Superior temporal gyrus (tissue), 1 donor: ENCODE measurements around the gene ARL8B.

Source experiments
- DNase-seq: peaks from one replicate; pipeline ENCODE4 v3.0.0-alpha.2; 2016; ENCODE audit errors: extremely low spot score

The ARL8B gene

DNA sequence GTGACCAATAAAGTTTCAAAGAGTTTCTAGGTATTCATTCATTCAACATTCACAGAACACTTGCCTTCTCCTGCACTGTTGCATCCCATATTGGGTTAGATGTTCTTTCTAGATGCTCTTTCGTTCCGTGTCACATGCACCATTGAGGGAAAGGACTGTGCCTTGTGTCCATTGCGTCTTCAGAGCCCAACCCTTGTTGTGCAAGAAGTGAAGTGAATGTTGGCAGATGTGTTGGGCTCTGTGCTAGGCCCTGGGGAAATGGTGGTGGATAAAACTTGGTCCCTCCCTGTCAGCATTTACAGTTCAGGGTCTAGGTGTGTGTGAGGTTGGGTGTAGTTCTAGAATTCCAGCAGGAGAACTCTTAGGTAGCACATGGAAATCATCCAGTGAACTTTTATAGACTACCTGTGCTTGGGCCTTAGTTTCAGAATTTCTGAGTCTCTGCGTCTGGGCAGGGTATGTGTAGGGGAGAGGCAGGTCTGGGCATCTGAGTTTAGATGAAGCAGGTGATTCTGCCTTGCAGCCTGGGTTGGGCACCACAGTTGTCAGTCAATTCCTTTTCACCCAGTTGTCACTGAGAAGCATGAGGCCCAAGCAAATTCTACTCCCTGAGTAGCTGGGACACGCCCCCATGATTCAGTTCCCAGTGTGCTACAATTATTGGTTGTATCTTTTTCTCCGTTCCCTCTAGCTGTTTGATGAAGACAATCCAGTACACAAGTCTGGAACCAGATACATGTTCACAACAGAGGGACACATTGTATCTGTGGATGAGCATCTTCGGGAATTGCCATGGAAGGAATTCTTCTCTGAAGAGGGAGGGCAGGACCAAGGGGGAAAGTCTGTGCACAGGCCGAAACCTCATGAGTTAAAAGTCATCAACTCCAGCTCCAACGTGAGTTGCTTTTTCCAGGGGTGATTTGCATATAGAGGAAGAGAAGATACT is 90.8 kb downstream of the ARL8B start:
- no peak for DNase-seq

DNA sequence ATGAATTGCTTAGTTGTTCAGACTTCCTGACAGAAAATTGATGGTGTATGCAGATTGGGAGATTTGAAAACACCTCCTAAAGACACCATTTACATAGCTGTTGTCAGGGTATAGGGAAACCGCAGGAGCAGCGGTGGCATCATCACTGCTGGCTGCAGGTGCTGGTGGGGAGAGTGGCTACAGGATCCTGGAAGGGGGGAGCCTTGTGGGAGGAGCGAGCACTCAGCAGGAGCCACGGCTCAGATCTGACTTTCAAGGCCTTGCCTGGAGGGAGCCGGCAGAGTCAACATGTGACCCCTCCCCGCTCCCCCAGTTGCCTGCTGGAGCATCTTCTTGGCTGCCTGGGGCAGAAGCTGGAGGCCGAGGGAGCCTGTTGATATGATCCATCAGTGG is 91.5 kb downstream of the ARL8B start:
- DNase-seq = no peak

- DNase-seq = no peak
These were observed 92.3 kb downstream of the ARL8B start for GRCh38 chr3:5214352-5214751.

DNA sequence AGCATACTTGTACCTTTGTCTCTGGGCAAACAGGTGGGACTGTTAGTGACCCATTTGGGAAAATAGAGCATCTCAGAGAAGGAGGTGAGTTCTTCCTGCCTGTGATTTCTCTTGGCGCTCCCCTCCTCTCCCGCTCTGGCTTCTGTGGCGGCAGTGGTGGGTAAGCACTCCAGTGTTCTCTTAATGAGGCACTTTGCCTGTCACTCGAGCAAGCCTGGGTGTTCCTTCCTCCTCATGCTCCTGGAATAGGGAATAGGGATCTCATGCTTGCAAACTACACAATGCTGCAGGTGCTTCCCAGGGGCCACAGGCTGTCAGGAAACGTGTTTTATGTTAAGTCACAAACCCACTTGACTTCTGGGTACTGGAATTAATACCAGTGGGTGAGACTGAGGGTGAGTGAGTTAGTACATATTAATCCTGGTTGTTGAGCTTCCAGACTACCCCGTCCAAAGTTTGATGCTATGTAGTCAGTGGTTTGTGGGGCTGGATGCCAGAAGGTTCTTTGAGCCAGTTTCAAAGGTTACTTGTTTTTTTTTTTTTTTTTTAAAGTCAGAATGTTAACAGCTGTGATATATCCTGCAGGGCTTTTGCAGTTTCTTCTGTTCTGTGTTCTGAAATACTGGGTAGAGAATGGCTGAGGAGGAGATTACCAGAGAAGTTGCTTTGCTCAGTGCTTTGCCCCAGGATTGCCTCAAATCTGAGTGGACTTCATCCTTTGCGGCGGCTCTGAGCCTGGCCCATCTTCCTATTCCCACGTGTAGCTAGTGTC is 95.9 kb downstream of the ARL8B start:
- no peak for DNase-seq

GRCh38 chr3:5218815-5219214 is 96.7 kb downstream of the ARL8B start:
- DNase-seq = no peak

DNA sequence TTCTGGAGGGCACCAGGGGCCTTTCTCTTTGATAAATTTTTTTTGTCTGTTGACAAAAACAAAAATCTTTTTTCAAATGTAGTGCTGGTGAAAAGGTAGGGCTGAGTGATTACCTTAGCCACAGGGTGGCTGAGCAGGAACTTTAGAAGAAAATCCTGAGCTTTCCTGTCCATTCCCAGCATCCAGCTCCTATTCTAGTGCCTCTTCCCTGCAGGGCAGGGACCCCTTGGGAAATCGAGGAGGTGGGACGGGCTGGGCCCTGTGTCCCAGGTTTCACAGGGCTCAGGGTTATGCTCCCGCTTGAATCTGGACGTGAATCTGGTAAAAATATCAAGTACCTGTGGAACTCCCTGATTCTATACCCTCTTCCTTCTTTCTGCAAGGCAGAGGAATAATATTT is 97.1 kb downstream of the ARL8B start:
- DNase-seq = no peak

DNA sequence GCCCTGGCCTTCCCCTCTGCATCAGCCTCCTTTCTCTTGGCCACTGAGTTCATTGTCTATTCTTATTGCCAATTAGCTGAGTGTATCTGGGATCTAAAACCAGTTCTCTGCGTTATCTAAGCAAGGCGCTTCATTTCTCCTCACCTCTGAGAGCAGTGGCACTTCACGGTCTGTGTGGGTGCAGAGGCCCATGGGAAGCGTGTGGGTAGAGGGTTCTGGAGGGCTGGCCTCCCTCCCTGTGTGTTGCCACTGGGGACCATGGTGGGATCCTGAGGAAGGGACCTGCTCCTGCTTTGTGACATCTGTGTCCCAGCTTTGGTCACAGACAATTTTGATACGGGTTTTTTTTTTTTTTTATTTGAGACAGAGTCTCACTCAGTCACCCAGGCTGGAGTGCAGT is 98.1 kb downstream of the ARL8B start:
- no peak for DNase-seq

GRCh38 chr3:5220667-5221431 is 98.8 kb downstream of the ARL8B start:
- DNase-seq = no peak

DNA sequence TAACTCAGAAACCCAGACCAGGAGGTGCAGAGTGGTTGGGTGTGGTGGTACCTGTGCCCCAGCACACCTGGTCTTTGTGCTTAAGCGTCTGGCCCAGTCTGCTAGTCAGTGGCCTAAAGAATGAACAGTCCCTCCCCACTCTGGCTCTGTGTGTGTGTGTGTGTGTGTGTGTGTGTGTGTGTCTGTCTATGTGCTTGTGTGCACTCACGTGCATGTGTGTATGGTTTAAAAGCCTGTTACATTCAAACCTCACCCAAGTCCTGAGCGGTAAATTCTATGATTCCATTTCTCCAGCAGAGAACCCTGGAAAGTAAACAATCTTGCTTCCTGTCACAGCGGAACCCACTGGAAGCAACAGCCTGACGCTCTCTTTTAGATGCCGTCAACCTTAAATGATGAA is 99.6 kb downstream of the ARL8B start:
- DNase-seq = no peak

- no peak for DNase-seq
These were observed 100.4 kb downstream of the ARL8B start for GRCh38 chr3:5222283-5223005.

DNA sequence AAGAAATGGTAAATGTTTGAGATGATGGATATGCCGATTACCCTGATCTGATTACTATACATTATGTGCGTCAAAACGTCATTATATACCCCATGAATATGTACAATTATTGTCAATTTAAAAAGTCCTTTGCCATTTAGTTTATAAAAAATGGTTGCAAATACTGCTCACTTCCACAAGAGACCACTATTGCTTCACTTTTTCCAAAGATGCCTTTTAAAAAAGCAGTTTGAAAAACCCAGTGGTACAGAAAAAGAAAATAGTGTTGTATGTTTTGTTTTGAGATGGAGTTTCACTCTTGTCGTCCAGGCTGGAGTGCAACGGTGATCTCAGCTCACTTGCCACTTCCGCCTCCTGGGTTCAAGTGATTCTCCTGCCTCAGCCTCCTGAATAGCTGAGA is 104.7 kb downstream of the ARL8B start:
- DNase-seq = peak; percentile 63

GRCh38 chr3:5227812-5228211 is 105.7 kb downstream of the ARL8B start:
- DNase-seq = no peak

DNA sequence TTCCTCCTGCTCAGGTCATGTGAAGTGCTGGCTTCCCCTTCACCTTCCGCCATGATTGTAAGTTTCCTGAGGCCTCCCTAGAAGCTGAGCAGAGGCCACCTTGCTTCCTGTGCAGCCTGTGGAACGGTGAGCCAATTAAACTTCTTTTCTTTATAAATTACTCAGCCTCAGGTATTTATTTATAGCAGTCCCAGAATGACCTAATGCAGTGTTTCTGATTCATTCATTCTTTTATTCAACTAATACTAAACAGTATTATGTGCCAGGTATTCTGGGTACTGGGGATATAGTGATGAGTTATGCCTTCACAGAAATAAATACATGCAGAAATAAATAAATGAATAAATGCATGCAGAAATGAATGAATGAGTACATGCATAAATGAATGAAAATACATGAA is 107.3 kb downstream of the ARL8B start:
- DNase-seq = no peak
